Stimulated activated CD4-positive, alpha-beta T cell treated with anti-CD3 and anti-CD28 coated beads, TNF-alpha, amount 100 ng/mL, for 48 hours (primary cell): Measurements from ENCODE around the gene HYAL3.
A peak's percentile ranks its signal among the peaks of the same experiment; 100 is the strongest.
"Not testable (repeated sequence)": the region's sequence is repeated elsewhere in the genome, so short reads cannot be mapped to it uniquely, and the experiment has no call there.

ENCODE experiments used
- DNase-seq, 3 donors: peaks; one replicate each; pipeline ENCODE4 v3.0.0-alpha.2; 2020; ENCODE audit warnings: low read depth in 3 of 3

The HYAL3 gene

DNA sequence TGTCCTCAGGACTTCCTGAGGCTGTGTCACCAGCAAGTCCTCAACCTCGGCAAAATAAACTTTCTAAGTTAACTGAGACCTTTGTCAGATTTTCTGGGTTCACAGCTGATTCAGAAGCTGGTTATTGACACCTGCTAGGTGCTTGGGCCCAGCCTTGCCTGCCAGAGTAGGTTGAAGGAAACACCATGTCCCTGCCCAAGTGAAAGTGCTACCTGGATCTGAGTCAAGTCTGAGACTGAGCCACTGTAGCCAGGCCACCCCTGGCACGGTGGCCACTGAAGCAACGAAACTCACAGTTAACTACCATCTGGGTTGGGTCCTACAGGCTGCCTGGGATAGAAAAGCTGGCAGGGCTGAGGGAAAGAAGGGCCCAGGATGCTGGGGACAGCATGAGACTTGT is 15.1 kb upstream of the HYAL3 start:
- no peak for DNase-seq

- not testable (repeated sequence) for DNase-seq
Measured at GRCh38 chr3:50312041-50312440, 12.8 kb upstream of the HYAL3 start.

DNA sequence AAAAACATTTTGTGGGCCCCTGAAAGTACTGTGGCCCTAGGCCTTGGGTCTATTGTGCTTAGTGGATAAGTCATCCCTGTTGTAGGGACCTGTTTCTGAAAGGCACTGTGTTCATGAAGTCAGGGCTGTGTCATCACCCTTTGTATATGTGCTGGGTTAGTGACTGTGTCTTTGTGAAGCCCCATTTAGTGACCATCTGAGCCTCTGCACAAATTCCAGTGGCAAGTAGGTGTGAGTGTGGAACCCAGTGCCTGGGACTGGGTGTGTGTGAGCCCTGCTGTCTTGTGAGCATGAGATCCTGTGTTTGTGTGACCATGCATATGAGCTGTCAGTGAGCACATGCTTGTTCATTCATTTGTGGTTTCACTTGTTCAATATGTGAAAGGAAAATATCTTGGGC is 5.4 kb upstream of the HYAL3 start:
- DNase-seq = no peak

GRCh38 chr3:50303013-50303815 is 4.0 kb upstream of the HYAL3 start, which contains the start of gene HYAL1:
Gene HYAL1, minus strand, starts transcription at chr3:50303574. Its CDS starts 618 bp downstream, at chr3:50302956.
- no peak for DNase-seq

DNA sequence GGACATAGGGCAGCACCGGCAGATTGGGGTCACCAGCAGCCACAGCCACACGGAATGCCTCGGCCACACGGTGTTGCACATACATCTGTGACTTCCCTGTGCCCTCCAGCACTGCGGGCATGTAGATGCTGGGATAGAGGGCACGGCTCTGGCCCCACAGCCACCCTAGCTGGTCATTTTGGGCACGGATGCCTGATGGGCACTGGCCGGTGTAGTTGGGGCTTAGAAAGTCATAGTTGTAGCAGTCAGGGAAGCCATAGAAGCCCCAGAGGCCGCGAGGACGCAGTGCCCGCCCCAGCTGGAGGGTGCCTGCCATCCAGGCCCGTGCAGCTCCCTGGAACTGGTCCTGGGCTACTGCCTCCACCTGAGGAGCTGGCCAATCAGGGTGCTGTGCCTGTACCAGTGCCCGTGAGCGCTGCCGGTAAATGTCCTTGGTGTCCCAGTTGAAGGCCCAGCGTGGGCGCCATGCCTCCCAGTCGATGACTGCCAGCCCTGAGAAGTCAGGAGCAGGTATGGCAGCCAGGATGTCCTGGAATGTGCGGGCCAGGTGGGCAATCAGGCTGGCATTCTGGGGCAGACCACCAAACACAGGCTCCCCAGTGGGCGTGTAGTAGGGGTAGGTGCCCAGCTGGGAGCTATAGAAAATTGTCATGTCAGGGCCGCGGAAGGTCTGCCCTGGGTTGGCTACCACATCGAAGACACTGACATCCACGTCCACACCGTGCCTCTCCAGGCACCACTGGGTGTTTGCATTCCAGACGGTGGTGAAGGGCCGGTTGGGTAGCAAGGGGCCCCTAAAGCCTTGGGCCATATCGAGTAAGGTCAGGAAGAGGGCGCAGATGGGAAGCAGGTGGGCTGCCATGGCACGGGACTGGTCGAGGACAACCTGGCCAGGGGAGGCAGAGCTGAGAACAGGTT is 3.1 kb upstream of the HYAL3 start:
- DNase-seq = no peak

- no peak for DNase-seq
Measured at GRCh38 chr3:50300681-50301254, 1.6 kb upstream of the HYAL3 start.

DNA sequence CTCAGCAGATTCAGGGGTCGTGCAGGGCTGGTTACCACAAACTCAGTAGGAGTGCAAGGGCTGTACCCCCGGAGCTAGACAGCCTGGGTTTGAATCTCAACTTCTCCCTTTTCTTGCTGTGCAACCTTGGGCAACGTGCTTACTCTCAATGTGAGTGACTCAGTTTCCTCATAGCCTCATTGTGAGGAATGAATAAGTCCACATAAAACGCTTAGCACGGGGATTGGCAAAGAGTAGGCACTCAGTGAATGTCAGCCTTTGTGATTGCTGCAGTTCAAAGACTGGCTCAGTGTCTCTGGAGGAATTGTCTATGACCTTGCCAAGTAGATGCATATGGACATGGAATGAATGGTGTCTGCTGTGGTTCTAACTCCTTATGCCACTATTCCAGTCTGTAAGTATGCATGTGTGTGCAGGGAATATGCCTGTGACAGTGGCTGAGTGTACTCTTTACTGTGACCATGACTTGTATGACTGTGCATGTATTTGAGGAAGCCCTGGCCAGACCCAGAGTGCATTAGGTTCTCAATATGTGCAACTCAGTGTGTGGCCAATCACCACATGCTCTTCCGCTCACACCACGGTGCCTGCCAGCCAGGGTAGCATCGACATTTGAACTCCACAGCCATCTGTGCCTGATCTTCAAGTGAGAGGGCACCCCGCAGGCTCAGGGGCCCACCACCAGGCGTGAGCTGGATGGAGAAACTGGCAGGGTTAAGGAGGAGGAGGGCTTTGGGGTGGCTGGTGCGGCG is 900 bp upstream of the HYAL3 start:
- DNase-seq = no peak

DNA sequence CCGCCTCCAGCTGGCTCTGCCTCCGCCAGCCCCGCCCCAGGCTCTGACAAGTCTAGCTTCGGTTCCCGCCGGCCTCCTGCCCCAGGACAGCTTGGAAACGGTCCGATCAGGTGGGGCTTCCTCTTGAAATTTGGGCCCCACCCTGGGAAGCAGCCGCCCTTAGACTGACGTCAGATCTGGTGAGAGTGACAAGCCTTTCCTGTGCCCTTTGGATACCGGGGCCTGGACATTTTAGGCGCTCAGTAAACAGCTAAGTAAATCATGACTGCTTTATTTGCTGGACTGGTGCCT is 378 bp upstream of the HYAL3 start:
- DNase-seq = no peak

DNA sequence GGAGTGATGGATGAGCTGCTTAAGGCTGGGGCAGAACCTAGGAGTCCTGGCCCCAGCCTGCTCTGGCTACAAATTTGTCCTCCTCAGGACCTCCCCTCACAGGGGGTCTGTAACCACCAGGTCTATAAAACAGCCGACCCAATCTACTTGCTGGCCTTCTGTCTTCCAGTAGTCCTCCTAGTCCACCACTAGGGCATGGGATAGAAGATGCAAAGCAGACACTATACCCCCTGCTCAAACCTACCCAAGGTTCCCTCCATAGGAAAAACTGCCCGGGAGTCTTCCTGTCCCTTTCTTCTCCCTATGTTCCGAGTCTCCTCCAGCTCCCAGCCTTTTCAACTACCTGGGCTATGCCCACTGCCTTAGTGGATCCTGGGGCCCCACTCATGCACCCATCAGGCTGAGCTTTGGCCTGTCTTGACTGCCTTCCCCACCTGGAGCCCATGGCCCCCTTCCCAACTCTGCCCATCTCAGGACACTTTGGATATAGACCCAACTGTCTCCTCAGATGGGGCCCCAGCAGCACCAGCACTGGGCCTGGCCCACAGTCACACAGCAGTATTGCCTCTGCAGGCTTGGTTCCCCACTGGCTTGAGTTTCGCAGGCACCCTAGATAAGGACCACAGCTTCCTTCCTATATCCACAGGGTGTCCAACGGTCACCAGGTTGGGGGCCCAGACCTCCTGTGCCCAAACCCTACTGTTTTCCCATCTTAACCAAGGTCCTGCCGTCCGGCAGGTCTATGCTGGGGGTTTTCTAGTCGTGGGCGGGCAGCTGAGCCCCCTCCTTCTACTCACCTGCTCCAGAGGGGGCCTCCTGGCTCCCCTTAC is 1.1 kb downstream of the HYAL3 start:
- no peak for DNase-seq

GRCh38 chr3:50297384-50297775 is 1.8 kb downstream of the HYAL3 start:
- no peak for DNase-seq

DNA sequence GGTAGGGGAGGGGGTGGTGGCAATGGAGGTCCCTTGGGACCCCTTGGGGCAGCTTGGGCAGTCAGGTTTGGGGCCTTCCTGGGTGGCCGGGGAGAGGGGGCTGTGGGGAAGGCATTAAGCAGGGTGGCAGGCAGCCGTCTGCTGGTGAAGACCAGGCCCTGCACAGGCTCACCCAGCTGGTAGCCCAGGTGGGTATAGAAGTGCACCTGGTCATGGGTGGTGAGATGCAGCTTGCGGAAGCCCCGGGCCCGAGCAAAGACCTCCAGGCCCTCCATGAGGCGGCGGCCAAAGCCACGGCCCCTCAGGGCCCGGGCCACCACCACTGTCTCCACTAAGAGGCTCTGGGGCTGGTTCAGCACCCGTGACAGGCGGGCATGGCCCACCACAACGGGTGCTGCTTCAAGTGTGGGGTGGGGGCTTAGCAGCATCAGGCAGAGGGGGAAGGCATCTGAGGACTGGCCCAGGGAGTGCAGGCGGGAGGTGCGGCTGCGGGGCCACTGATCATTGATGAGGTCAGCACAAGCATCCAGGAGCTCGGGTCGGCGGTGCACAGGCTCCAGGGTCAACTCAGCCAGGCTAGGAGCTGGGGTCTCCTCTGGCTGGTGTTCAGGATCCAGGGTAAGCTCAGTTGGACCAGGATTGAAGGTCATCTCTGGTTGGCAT is 2.4 kb downstream of the HYAL3 start:
- DNase-seq = no peak

DNA sequence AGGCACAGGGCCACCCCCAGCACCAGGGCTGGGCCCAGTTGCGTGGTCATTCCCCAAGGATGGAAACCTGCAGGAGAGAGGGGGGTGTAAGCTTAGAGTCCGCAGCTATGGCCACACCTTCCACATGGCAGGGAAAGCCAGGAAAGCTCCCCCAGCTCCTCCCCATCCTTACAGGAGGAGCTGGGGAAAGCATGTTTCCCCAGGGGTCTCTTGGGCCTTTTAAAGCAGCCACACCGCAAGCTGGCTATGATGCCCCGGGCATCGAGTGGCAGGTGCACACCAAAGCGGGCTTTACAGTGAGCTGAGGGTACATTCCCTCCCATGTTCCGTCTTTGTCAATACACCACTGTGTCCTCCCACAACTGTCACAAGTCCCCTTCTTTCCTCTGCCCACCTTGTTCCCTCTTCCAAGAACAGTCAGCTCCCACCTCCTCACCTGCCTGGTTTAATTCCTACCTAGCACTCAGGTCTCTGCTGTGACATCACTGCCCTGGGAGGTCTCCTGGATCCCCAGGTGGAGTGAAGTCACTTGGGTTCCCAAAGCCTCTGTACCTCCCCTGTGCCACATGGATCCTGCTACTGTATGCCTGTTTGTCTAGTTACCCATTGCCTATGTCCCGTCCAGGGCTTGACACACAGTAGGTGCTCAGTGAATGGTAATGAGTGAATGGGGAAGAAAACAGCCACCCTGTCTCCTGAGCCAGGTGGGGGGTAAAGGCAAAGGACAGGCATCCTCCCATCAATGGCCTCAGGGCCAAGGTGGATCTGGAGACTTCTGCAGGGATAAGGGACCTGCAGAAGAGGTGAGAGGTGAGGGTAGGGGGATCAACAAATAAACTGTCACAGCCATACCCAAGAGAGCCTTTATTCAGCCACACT is 3.4 kb downstream of the HYAL3 start:
- DNase-seq = no peak

GRCh38 chr3:50294492-50295403 is 4.5 kb downstream of the HYAL3 start:
- no peak for DNase-seq

GRCh38 chr3:50294089-50294488 is 5.1 kb downstream of the HYAL3 start:
- no peak for DNase-seq

GRCh38 chr3:50293079-50293801 is 6.0 kb downstream of the HYAL3 start:
- no peak for DNase-seq

DNA sequence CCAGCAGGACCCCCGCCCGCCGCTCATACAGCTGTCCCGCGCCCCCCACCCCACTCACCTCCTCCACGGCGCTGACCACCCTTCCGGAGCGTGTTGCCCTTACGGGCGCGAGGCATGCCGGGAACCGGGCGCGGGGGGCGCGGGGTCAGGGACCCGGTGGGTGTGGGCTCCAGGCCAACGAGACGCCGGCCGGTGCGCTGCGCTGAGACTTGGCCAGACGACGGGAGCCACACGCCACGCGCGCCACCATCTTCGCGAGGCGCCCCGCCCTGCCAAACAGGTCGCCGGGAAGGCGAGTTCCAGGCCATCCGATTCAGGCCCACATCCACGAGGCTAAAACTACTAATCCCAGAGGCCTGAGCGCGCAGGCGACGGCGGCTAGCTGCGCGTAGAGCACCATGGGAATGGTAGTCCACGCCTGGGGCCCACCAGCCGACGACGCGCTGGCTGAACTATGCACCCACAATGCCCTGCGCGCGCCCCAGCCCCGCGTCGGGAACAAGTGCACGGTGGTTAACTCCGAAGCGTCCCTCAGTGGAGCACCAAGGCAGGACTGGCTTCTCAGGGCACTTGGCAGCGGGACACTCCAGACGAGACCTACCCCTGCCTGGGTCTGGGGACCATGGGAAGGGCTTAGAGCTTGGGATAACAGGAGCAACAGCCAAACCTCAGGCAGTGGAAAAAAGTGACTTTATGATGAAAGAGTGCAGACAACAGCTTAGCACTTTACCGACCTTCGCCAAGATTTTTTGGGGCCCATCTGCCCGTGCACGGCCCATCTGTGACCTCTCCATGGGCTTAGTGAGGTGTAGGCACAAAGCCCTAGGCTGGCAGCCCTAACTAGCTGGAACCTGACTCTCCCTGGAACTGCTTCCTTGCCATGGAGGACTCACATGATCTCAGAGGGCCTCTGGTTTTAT is 6.8 kb downstream of the HYAL3 start, which contains the start of gene IFRD2:
Gene IFRD2, minus strand, starts transcription at position 271 of the 920 bp plus-strand sequence. Its CDS starts 155 bp downstream, at position 116.
- DNase-seq = peak; percentile 90 to 94 (median 91)
